Transverse colon (tissue), 4 donors: Measurements from ENCODE around the gene MCL1. TPM values are rescaled to one million over a fixed set of nuclear protein-coding genes. Genes with fewer than 3 reads are reported as not detected.
A peak's percentile ranks its signal among the peaks of the same experiment; 100 is the strongest.

Experiments used
- DNase-seq: peaks from one replicate; pipeline ENCODE4 v3.0.0-alpha.2; 2019
- H3K27ac ChIP-seq, 4 donors: fragments of 200-600 bp; sonication (generic); 2 replicates each; pipeline ENCODE4 v1.5.1; 2016 to 2018; ENCODE audit warnings: inconsistent platforms in 4 of 4
- H3K27me3 ChIP-seq: fragments of 200-600 bp; sonication (generic); 2 replicates; pipeline ENCODE4 v1.5.1; 2017; ENCODE audit warnings: inconsistent platforms
- H3K36me3 ChIP-seq, 4 donors: fragments of 200-600 bp; sonication (generic); 2 replicates each; pipeline ENCODE4 v1.5.1; 2017 to 2019; ENCODE audit warnings: inconsistent platforms in 4 of 4
- H3K4me1 ChIP-seq, 4 donors: fragments of 200-600 bp; sonication (generic); 2 replicates each; pipeline ENCODE4 v1.5.1; 2017 to 2020; ENCODE audit warnings: inconsistent platforms in 4 of 4
- H3K4me3 ChIP-seq, 4 donors: fragments of 200-600 bp; sonication (generic); 1 replicate in 1 of 4; 2 replicates in 3 of 4; pipeline versions ENCODE4 v1.5.1 to v1.6.1; 2017 to 2019; ENCODE audit warnings: inconsistent platforms in 4 of 4
- H3K9me3 ChIP-seq, 2 donors: fragments of 200-600 bp; sonication (generic); 2 replicates each; pipeline ENCODE4 v1.5.1; 2017 to 2019; ENCODE audit warnings: inconsistent platforms in 2 of 2
- CTCF ChIP-seq, 5 experiments: fragments of 200-600 bp in 3 of 5; fragments of 450-650 bp in 2 of 5; sonication (generic) in 3 of 5; IDR thresholded peaks; 1 replicate in 2 of 5; 2 replicates in 3 of 5; pipeline ENCODE4 v1.5.1; 2016 to 2017; ENCODE audit warnings: antibody characterized with exemption in 5 of 5, inconsistent platforms in 3 of 5, mild to moderate bottlenecking in 2 of 5, moderate library complexity in 1 of 5
- EP300 ChIP-seq: sonication (generic); formaldehyde crosslinking; IDR thresholded peaks from one replicate; pipeline ENCODE4 v1.6.1; 2017; ENCODE audit warnings: antibody characterized with exemption, low read depth
- POLR2A ChIP-seq: fragments of 450-650 bp; IDR thresholded peaks from one replicate; pipeline ENCODE4 v1.6.1; 2016; ENCODE audit warnings: antibody characterized with exemption, mild to moderate bottlenecking, moderate library complexity
- POLR2AphosphoS5 ChIP-seq, 3 donors: sonication (generic); formaldehyde crosslinking; IDR thresholded peaks; one replicate each; pipeline ENCODE4 v1.6.1; 2016; ENCODE audit warnings: antibody characterized with exemption in 3 of 3
- WGBS, 2 donors: methylation state at CpG; one replicate each; pipeline ENCODE4 v1.1.5; 2018; ENCODE audit warnings: low coverage in 1 of 2; 5-methylcytosine and 5-hydroxymethylcytosine counted together
- in situ Hi-C, 4 donors: fragments of 200-750 bp; cut with MboI; loops; one replicate each; pipeline versions ENCODE4 v1.15.0 to v1.15.1; 2017; ENCODE audit warnings: low sequenced_read_pairs in 3 of 4, low pct_ligation_motif_present in 1 of 4, low pct_unique_long_range_greater_than_20kb in 1 of 4
- intact Hi-C: fragments of 100-400 bp; cut with DNase I; formaldehyde crosslinking; loops from one replicate; pipeline ENCODE4 v1.15.1; 2023; ENCODE audit warnings: low total_unique reads
- small RNA-seq, 4 donors: library from RNA; depleted of rRNA; stranded (forward); fragments of <200 nt; gene quantifications; one replicate each; pipeline ENCODE3, GENCODE V24; 2016
- total RNA-seq, 4 donors: library from RNA; depleted of rRNA; stranded (reverse); fragments of >200 nt; gene quantifications; one replicate each; pipeline ENCODE4 v1.1.0, GENCODE V29; 2016

The MCL1 gene
- total RNA-seq, 4 donors from 2014 or later: 176 to 395 (median 269) TPM

- H3K27ac ChIP-seq: peak overlapping the region; percentile 82 to 87 (median 83)
- H3K36me3 ChIP-seq: no peaks in the 10 kb centered on the region
- no peaks in the 10 kb centered on the region for H3K27me3 ChIP-seq
- intact Hi-C loops (loop anchor here (10.0 kb wide), 1 partner anchor 48 kb away; the partner anchor contains the start of gene TARS2), in situ Hi-C loops (loop anchor here in 3 of 4 donors (10.0 kb wide), 2 partner anchors 48 to 68 kb away; partner anchors contain the start of gene TARS2 (in 1 of the 3))
- H3K4me1 ChIP-seq: peaks cover 0 to 45% (median 36%) of the 10 kb centered on the region in 4 donors
- TF ChIP-seq POLR2AphosphoS5 (IDR thresholded peaks at IDR 0.05): no peak
- peak in 1 of 5 experiments; percentile 13 for TF ChIP-seq CTCF (IDR thresholded peaks at IDR 0.05)
- TF ChIP-seq POLR2A: no peak
- no peak for TF ChIP-seq EP300
- 27% methylated on average over 5 of the region's 5 CpGs; no CpG with 5 or more reads in 1 of the 2 donors for WGBS, 2 donors
- no peaks in the 10 kb centered on the region for H3K9me3 ChIP-seq
- H3K4me3 ChIP-seq: no peak overlapping the region
- no peak for DNase-seq
Observed at GRCh38 chr1:150532860-150533259, 46.5 kb downstream of the MCL1 start.

GRCh38 chr1:150530491-150531159 lies 48.8 kb downstream of the MCL1 start:
- peak overlapping the region in 1 of 4 donors; percentile 87 for H3K27ac ChIP-seq
- intact Hi-C loops: loop anchor here (10.0 kb wide), 1 partner anchor 46 kb away; the partner anchor contains the start of gene TARS2
- peaks cover 0 to 45% (median 34%) of the 10 kb centered on the region in 4 donors for H3K4me1 ChIP-seq
- in situ Hi-C loops: loop anchor here in 3 of 4 donors (10.0 kb wide), 2 partner anchors 46 to 66 kb away; partner anchors contain the start of gene TARS2 (in 1 of the 3)
- no peaks in the 10 kb centered on the region for H3K36me3 ChIP-seq
- DNase-seq: no peak
- H3K9me3 ChIP-seq: no peaks in the 10 kb centered on the region
- TF ChIP-seq EP300 (no peak), POLR2A (no peak), POLR2AphosphoS5 (IDR thresholded peaks at IDR 0.05) (no peak), CTCF (IDR thresholded peaks at IDR 0.05) (no peak)
- H3K4me3 ChIP-seq: no peak overlapping the region
- no peaks in the 10 kb centered on the region for H3K27me3 ChIP-seq
- WGBS, 2 donors: 93 to 95% methylated on average over 13 to 14 of the region's 14 CpGs

GRCh38 chr1:150529017-150529416 lies 50.4 kb downstream of the MCL1 start:
- Histone ChIP-seq H3K27me3 (no peaks in the 10 kb centered on the region), H3K27ac (peak overlapping the region; percentile 73 to 82 (median 78)), H3K36me3 (no peaks in the 10 kb centered on the region), H3K4me1 (peaks cover 0 to 43% (median 32%) of the 10 kb centered on the region in 4 donors), H3K4me3 (no peak overlapping the region), H3K9me3 (no peaks in the 10 kb centered on the region)
- TF ChIP-seq POLR2AphosphoS5 (IDR thresholded peaks at IDR 0.05) (peak; percentile 27 to 46 (median 38)), EP300 (no peak)
- 33 to 36% methylated on average over 3 to 4 of the region's 4 CpGs for WGBS, 2 donors
- no peak for DNase-seq
- intact Hi-C loops: no loop called here
- in situ Hi-C loops: no loop called here

GRCh38 chr1:150528196-150528595 lies 51.2 kb downstream of the MCL1 start:
- Histone ChIP-seq H3K4me3 (no peak overlapping the region), H3K27ac (peak overlapping the region in 3 of 4 donors; percentile 73 to 82 (median 81)), H3K36me3 (no peaks in the 10 kb centered on the region), H3K4me1 (peaks cover 0 to 36% (median 30%) of the 10 kb centered on the region in 4 donors), H3K9me3 (no peaks in the 10 kb centered on the region), H3K27me3 (no peaks in the 10 kb centered on the region)
- 74 to 80% methylated on average over 1 of the region's 1 CpG for WGBS, 2 donors
- in situ Hi-C loops (no loop called here), intact Hi-C loops (no loop called here)
- DNase-seq: no peak
- TF ChIP-seq POLR2A: no peak

- H3K27me3 ChIP-seq: no peaks in the 10 kb centered on the region
- in situ Hi-C loops: no loop called here
- H3K4me1 ChIP-seq: peaks cover 0 to 20% (median 11%) of the 10 kb centered on the region in 4 donors
- no peaks in the 10 kb centered on the region for H3K9me3 ChIP-seq
- H3K36me3 ChIP-seq: no peaks in the 10 kb centered on the region
- intact Hi-C loops: no loop called here
- H3K4me3 ChIP-seq: no peak overlapping the region
- DNase-seq: no peak
- H3K27ac ChIP-seq: no peak overlapping the region
- no peak for TF ChIP-seq POLR2A
- 57 to 82% methylated on average over 1 to 3 of the region's 3 CpGs for WGBS, 2 donors
Observed at GRCh38 chr1:150525348-150525747, 54.1 kb downstream of the MCL1 start.

Small RNAs within 50 kb of the gene (small RNA-seq; reads per million reads assigned to genes)
- gene MIR4257 (0 reads per million in 4 donors), gene RF00015 (0 reads per million in 4 donors), gene RF00561 (0 reads per million in 4 donors), gene RN7SL473P (0 to 0.12 (median 0) reads per million in 4 donors), gene RN7SL600P (0 to 0.24 (median 0.09) reads per million in 4 donors)

Other genes starting within 250 kb of the MCL1 start
- 10 to 100 TPM; 18.7 to 36.4 (median 26.1) TPM for gene RPRD2, start 215.5 kb downstream of the MCL1 start, total RNA-seq
- 10 to 100 TPM in 2 of 4 donors, 1 to 10 TPM in 2; 2.8 to 22.7 (median 9.0) TPM for gene TARS2, start 92.2 kb downstream of the MCL1 start, total RNA-seq
- gene ECM1, start 71.5 kb downstream of the MCL1 start, total RNA-seq: 1 to 10 TPM; 1.5 to 5.4 (median 3.3) TPM
- gene FALEC, start 63.9 kb downstream of the MCL1 start, total RNA-seq: not detected
- gene ADAMTSL4, start 30.2 kb downstream of the MCL1 start, total RNA-seq: 10 to 100 TPM in 3 of 4 donors, 1 to 10 TPM in 1; 7.2 to 26.2 (median 16.3) TPM
- gene ENSA, start 50.0 kb upstream of the MCL1 start, total RNA-seq: 100 to 1,000 TPM; 111 to 174 (median 158) TPM
- 10 to 100 TPM; 12.7 to 61.0 (median 34.7) TPM for gene GOLPH3L, start 117.5 kb upstream of the MCL1 start, total RNA-seq
- 1 to 10 TPM in 1 of 4 donors, under 1 TPM in 1, not detected in 2; 0.41 to 1.6 TPM for gene HORMAD1, start 141.3 kb upstream of the MCL1 start, total RNA-seq
- 100 to 1,000 TPM; 235 to 454 (median 330) TPM for gene CTSS, start 186.2 kb upstream of the MCL1 start, total RNA-seq
- gene CTSK, start 228.7 kb upstream of the MCL1 start, total RNA-seq: 10 to 100 TPM; 13.3 to 53.2 (median 35.8) TPM